Esophagus muscularis mucosa (tissue), 4 donors: Measurements from ENCODE around the gene SAMD4A. TPM values are rescaled to one million over a fixed set of nuclear protein-coding genes. Genes with fewer than 3 reads are reported as not detected.
A peak's percentile ranks its signal among the peaks of the same experiment; 100 is the strongest.
"Not testable (repeated sequence)": the region's sequence is repeated elsewhere in the genome, so short reads cannot be mapped to it uniquely, and the experiment has no call there.

Experiments used
- DNase-seq: peaks from one replicate; pipeline ENCODE4 v3.0.0-alpha.2; 2017; ENCODE audit errors: extremely low spot score
- H3K27ac ChIP-seq, 4 donors: fragments of 200-600 bp; sonication (generic); replicated peaks in 1 of 4; 1 replicate in 3 of 4; 2 replicates in 1 of 4; pipeline ENCODE4 v1.5.1; 2016 to 2019; ENCODE audit warnings: mild to moderate bottlenecking in 1 of 4
- H3K27me3 ChIP-seq, 4 donors: fragments of 200-600 bp; sonication (generic); one replicate each; pipeline versions ENCODE4 v1.5.1 to v1.6.0; 2016 to 2019
- H3K36me3 ChIP-seq, 4 donors: fragments of 200-600 bp; sonication (generic); one replicate each; pipeline ENCODE4 v1.5.1; 2016 to 2019
- H3K4me1 ChIP-seq, 4 donors: fragments of 200-600 bp; sonication (generic); one replicate each; pipeline ENCODE4 v1.5.1; 2016 to 2019
- H3K4me3 ChIP-seq, 4 donors: fragments of 200-600 bp; sonication (generic); 1 replicate in 2 of 4; 2 replicates in 2 of 4; pipeline ENCODE4 v1.5.1; 2016 to 2019; ENCODE audit warnings: mild to moderate bottlenecking in 4 of 4, moderate library complexity in 1 of 4
- H3K9me3 ChIP-seq, 4 donors: fragments of 200-600 bp; sonication (generic); 1 replicate in 3 of 4; 2 replicates in 1 of 4; pipeline ENCODE4 v1.5.1; 2016 to 2019
- EP300 ChIP-seq: sonication (generic); formaldehyde crosslinking; IDR thresholded peaks from one replicate; pipeline ENCODE4 v1.6.1; 2017; ENCODE audit warnings: antibody characterized with exemption
- POLR2A ChIP-seq: fragments of 450-650 bp; IDR thresholded peaks from one replicate; pipeline ENCODE4 v1.6.1; 2017; ENCODE audit warnings: antibody characterized with exemption, moderate library complexity, mild to moderate bottlenecking, low read depth
- POLR2AphosphoS5 ChIP-seq, 2 donors: sonication (generic); formaldehyde crosslinking; IDR thresholded peaks; one replicate each; pipeline ENCODE4 v1.6.1; 2017; ENCODE audit warnings: antibody characterized with exemption in 2 of 2
- WGBS: methylation state at CpG from one replicate; pipeline ENCODE4 v1.1.5; 2018; 5-methylcytosine and 5-hydroxymethylcytosine counted together
- intact Hi-C: fragments of 100-400 bp; cut with DNase I; formaldehyde crosslinking; loops from one replicate; pipeline ENCODE4 v1.15.1; 2023
- total RNA-seq, 4 donors: library from RNA; depleted of rRNA; stranded (reverse); fragments of >200 nt; gene quantifications; one replicate each; pipeline versions ENCODE4 v1.1.0 to v1.2.1, GENCODE V29; 2016
- TF ChIP-seq, protein P1 (sequence below), 3 experiments: fragments of 200-600 bp in 2 of 3; fragments of 450-650 bp in 1 of 3; sonication (generic) in 2 of 3; IDR thresholded peaks; one replicate each; pipeline ENCODE4 v1.5.1; 2017 to 2019; ENCODE audit warnings: antibody characterized with exemption in 3 of 3, mild to moderate bottlenecking in 2 of 3, moderate library complexity in 1 of 3

Gene SAMD4A
- total RNA-seq, 4 donors from 2014 or later = 76.8 to 123 (median 97.0) TPM

DNA sequence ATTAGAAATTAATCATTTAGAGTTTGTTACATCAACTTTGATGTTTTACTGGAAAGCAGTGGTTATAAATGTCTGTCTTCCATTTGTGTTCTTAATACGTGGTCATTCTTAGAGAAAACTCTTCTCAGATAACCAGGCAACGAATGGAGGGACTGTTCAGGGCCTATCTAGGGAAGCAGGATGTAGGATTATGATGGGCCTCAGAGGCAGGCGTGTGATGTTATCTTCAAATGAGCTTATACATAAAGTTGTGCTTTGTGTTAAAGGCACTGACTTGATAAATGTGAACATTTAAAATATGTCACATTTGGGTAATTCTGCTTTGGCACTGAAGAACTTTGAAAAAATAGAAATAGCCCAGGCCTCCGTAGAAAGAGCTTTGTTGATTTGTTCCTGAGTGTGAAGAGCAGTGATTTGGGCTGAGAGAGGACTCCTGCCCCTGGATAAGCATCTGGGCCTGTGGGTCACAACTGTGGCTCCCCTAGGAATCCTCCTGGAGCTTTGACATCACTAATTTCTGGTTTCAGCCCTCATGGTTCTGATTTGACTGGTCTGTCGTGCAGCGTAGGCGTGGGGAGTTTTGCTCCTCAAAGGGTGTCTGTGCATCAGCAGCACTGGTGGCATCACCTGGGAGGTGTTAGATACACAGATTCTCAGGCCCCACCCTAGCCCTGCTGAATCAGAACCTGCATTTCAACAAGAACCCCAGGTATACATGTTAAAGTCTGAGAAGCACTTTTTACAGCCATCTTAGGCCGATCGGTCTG is 55.4 kb downstream of the SAMD4A start:
- 89% methylated on average over 9 of the region's 9 CpGs for WGBS
- H3K4me3 ChIP-seq = no peak overlapping the region
- H3K27ac ChIP-seq = no peak overlapping the region
- H3K4me1 ChIP-seq = peaks cover 44 to 53% (median 48%) of the 10 kb centered on the region in 4 donors
- intact Hi-C loops = no loop called here
- no peaks in the 10 kb centered on the region for H3K36me3 ChIP-seq
- H3K27me3 ChIP-seq = no peaks in the 10 kb centered on the region
- TF ChIP-seq, protein P1, sequence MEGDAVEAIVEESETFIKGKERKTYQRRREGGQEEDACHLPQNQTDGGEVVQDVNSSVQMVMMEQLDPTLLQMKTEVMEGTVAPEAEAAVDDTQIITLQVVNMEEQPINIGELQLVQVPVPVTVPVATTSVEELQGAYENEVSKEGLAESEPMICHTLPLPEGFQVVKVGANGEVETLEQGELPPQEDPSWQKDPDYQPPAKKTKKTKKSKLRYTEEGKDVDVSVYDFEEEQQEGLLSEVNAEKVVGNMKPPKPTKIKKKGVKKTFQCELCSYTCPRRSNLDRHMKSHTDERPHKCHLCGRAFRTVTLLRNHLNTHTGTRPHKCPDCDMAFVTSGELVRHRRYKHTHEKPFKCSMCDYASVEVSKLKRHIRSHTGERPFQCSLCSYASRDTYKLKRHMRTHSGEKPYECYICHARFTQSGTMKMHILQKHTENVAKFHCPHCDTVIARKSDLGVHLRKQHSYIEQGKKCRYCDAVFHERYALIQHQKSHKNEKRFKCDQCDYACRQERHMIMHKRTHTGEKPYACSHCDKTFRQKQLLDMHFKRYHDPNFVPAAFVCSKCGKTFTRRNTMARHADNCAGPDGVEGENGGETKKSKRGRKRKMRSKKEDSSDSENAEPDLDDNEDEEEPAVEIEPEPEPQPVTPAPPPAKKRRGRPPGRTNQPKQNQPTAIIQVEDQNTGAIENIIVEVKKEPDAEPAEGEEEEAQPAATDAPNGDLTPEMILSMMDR (IDR thresholded peaks at IDR 0.05) = no peak
- TF ChIP-seq POLR2AphosphoS5 (IDR thresholded peaks at IDR 0.05) (no peak), EP300 (no peak), POLR2A (no peak)
- DNase-seq = no peak
- H3K9me3 ChIP-seq = no peaks in the 10 kb centered on the region

DNA sequence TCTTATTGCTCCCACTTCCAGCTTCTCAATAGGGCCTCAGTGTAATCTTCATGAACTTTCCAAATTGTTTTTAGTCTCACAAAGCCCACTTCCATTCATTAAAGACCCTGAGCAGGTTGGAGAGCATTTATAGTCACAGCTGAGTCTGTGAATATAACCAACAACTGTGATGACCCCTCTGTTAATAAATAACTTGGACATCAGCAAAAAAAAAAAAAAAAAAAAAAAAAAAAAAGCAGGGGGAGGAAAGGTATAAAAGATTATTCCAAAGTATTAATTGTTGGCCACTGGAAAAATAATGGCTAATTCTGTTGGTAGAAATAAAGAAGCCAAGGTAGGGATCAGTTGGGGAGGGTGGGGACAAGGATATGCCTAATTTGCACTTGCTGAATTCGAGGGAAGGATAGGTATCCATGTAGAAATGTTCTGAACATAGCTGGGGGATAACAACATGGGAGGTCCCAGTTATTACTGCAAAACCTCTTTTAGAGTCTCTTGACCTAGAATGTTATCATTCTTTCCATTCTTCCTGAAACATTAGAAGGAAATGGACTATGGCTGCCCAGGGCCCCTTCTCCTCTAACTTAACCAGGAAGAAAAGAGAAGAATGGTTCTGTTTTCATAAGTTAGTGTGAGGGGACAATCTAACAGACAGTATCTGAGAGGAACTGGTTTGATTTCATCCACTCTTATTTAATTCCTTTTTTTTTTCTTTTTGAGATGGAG is 56.5 kb downstream of the SAMD4A start:
- peaks cover 55 to 63% (median 59%) of the 10 kb centered on the region in 4 donors for H3K4me1 ChIP-seq
- H3K27ac ChIP-seq = peak overlapping the region in 1 of 4 donors; percentile 59
- DNase-seq = no peak
- no peak overlapping the region for H3K4me3 ChIP-seq
- no peaks in the 10 kb centered on the region for H3K27me3 ChIP-seq
- intact Hi-C loops = no loop called here
- no peak for TF ChIP-seq POLR2AphosphoS5 (IDR thresholded peaks at IDR 0.05)
- TF ChIP-seq POLR2A = no peak
- TF ChIP-seq EP300 = no peak
- TF ChIP-seq, protein P1 (IDR thresholded peaks at IDR 0.05) = no peak
- no peaks in the 10 kb centered on the region for H3K9me3 ChIP-seq
- WGBS = 87% methylated on average over 1 of the region's 1 CpG
- no peaks in the 10 kb centered on the region for H3K36me3 ChIP-seq

DNA sequence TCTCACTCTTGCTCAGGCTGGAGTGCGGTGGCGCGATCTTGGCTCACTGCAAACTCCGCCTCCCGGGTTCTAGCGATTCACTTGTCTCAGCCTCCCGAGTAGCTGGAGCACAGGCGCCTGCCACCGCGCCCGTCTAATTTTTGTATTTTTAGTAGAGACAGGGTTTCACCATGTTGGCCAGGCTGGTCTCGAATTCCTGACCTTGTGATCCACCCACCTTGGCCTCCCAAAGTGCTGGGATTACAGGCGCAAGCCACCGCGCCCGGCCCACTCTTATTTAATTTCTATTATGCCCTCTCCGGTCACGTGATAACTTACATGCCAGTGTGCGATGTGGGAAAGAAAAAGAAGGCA is 57.1 kb downstream of the SAMD4A start:
- intact Hi-C loops, H3K4me3 ChIP-seq, DNase-seq, H3K27me3 ChIP-seq, H3K9me3 ChIP-seq, H3K36me3 ChIP-seq: not testable (repeated sequence)
- peaks cover 60 to 69% (median 65%) of the 10 kb centered on the region in 4 donors for H3K4me1 ChIP-seq
- 90% methylated on average over 19 of the region's 19 CpGs for WGBS
- peak overlapping the region in 1 of 4 donors; percentile 59 for H3K27ac ChIP-seq

DNA sequence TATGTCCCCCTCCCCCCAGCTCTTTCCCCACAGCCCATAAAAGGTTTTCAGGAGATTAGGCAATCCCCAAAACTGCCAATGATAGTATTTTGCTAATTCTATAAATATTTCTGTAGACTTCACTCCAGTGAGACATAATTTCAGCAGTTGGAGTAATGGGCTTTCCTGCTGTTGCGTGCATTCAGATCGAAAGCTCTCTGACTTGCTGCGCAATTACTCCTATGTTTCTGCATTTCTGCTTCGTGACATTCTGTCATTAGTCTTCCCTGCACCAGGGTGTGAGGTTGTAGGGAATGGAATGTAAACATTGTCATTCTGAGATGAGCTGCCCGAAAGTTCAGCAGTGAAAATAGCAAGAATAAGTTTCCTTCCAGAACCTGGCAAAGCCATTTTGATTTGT is 58.2 kb downstream of the SAMD4A start:
- 33% methylated on average over 5 of the region's 5 CpGs for WGBS
- Histone ChIP-seq H3K27me3 (no peaks in the 10 kb centered on the region), H3K27ac (peak overlapping the region; percentile 59 to 84 (median 80)), H3K9me3 (no peaks in the 10 kb centered on the region), H3K4me3 (peak overlapping the region; percentile 22 to 36 (median 30)), H3K4me1 (peaks cover 70 to 80% (median 76%) of the 10 kb centered on the region in 4 donors), H3K36me3 (no peaks in the 10 kb centered on the region)
- TF ChIP-seq POLR2AphosphoS5 (IDR thresholded peaks at IDR 0.05) (peak; percentile 9 to 56), EP300 (no peak)
- no peak for DNase-seq
- intact Hi-C loops = no loop called here

DNA sequence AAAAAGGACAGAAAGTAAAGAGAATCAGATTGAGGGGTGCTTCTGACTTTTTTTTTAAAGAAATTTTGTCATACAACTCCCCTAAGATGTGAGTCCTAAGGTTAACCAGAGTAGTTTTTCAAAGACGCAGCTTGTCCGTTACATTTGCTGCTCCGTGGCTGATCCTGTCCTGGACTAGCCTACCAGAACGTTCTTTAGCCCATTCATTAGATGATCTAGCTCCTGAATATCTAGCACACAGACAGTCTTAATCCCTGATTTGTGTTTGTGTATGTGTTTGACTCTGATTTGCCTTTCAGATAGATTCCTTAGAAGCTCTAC is 60.3 kb downstream of the SAMD4A start:
- WGBS = 39% methylated on average over 4 of the region's 4 CpGs
- Histone ChIP-seq H3K4me3 (peak overlapping the region; percentile 28 to 46 (median 38)), H3K4me1 (peaks cover 67 to 81% (median 78%) of the 10 kb centered on the region in 4 donors), H3K9me3 (no peaks in the 10 kb centered on the region), H3K27me3 (no peaks in the 10 kb centered on the region), H3K27ac (peak overlapping the region; percentile 79 to 84 (median 82)), H3K36me3 (no peaks in the 10 kb centered on the region)
- intact Hi-C loops = no loop called here
- DNase-seq = no peak
- TF ChIP-seq, protein P1 (IDR thresholded peaks at IDR 0.05) = no peak
- no peak for TF ChIP-seq POLR2A
- no peak for TF ChIP-seq POLR2AphosphoS5 (IDR thresholded peaks at IDR 0.05)
- TF ChIP-seq EP300 = no peak
